B cell (primary cell): Measurements from ENCODE around the gene CD226.

ENCODE experiments used
- EZH2 ChIP-seq: IDR thresholded peaks from 2 replicates; pipeline ENCODE4 v1.6.1; 2012; ENCODE audit warnings: borderline replicate concordance, low read depth, mild to moderate bottlenecking, moderate library complexity, low read length; ENCODE audit not compliant: insufficient read depth, poor library complexity, severe bottlenecking
- TF ChIP-seq, protein P1 (sequence below): fragments of 200-600 bp; IDR thresholded peaks from one replicate; pipeline ENCODE4 v1.8.0; 2022; ENCODE audit warnings: antibody characterized with exemption, mild to moderate bottlenecking

DNA sequence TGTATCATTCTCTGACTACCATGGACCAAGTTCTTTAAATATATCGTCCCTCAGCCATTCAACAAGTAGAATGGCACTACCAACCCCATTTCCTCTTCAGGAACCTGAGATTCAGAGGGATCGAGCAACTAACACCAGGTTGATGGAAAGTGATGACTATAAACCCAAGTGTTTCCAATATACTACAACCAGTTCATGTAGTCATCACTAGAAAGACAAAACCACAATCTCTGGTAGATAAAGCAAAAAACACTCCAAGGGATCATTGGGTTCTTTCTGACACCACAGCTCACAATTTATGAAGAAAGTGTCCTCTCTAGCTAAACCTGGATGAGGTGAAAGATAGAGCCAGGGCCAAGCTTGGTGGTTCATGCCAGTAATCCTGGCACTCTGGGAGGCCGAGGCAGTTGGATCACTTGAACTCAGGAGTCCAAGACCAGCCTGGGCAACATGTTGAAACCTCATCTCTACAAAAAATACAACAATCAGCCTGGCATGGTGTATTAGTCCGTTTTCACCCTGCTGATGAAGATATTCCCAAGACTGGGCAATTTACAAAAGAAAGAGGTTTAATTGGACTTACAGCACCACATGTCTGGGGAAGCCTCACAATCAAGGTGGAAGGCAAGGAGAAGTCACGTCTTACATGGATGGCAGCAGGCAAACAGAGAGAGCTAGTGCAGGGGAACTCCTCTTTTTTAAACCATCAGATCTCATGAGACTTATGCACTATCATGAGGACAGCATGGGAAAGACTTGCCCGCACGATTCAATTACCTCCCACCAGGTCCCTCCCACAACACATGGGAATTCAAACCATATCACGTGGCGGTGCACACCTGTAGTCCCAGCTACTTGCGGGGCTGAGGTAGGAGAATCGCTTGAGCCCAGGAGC lies 2.2 kb downstream of the CD226 start:
- TF ChIP-seq, protein P1, sequence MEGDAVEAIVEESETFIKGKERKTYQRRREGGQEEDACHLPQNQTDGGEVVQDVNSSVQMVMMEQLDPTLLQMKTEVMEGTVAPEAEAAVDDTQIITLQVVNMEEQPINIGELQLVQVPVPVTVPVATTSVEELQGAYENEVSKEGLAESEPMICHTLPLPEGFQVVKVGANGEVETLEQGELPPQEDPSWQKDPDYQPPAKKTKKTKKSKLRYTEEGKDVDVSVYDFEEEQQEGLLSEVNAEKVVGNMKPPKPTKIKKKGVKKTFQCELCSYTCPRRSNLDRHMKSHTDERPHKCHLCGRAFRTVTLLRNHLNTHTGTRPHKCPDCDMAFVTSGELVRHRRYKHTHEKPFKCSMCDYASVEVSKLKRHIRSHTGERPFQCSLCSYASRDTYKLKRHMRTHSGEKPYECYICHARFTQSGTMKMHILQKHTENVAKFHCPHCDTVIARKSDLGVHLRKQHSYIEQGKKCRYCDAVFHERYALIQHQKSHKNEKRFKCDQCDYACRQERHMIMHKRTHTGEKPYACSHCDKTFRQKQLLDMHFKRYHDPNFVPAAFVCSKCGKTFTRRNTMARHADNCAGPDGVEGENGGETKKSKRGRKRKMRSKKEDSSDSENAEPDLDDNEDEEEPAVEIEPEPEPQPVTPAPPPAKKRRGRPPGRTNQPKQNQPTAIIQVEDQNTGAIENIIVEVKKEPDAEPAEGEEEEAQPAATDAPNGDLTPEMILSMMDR, result no peak
- no peak for TF ChIP-seq EZH2
